DOHH2 (cell line): ENCODE measurements around the gene BTBD2.

Source experiments
- CTCF ChIP-seq: fragments of 200-600 bp; sonication (generic); IDR thresholded peaks from one replicate; pipeline ENCODE4 v1.5.1; 2014; ENCODE audit warnings: antibody characterized with exemption, mild to moderate bottlenecking, low read depth, low read length; ENCODE audit not compliant: poor library complexity, severe bottlenecking
- EZH2phosphoT487 ChIP-seq: fragments of 200-600 bp; sonication (generic); IDR thresholded peaks from 2 replicates; pipeline ENCODE4 v1.6.1; 2017; ENCODE audit warnings: borderline replicate concordance, mild to moderate bottlenecking, antibody characterized with exemption, low read length, moderate library complexity, mixed read lengths

GRCh38 chr19:2057484-2058469, 42.3 kb upstream of the BTBD2 start:
- TF ChIP-seq CTCF: no peak
- no peak for TF ChIP-seq EZH2phosphoT487
